NCI-H1694 (cell line): ENCODE results near the gene FANCC.
"Not testable (repeated sequence)": the region's sequence is repeated elsewhere in the genome, so short reads cannot be mapped to it uniquely, and the experiment has no call there.

ENCODE experiments used
- DNase-seq: peaks from one replicate; lab custom pipeline; 2025; lab: John Stamatoyannopoulos, UW

The FANCC gene

DNA sequence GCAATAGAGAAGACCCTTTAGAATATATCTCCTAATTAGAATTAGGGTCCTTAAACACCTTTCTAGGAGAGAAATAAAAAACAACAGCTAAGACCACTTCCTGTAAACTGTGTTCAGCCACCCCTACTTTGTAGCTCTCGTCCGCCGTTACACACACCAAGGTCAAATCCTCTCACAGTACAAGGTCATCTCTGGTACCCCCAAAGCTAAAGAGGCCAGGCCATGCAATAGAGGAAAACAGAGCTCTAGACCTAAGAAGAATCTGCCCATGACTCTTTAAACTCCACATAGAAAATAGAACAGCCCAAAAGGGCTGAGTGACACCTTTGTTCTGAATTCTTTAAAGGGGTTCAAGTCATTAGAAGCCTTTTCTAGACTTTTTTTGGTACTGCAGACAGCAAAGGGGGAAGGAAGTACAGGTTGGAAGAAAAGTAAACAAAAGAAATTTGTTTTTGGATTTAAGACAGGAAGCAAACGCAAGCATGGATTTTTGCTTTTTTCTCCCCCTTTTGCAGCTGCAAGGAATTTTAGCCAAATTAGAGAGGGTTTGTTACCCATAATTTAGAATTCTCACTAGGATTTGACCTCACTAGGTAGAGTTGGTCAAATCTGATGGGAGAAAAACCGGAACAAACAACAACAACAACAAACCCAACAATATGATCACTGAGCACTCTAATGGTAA is 13.4 kb upstream of the FANCC start:
- DNase-seq: no peak

DNA sequence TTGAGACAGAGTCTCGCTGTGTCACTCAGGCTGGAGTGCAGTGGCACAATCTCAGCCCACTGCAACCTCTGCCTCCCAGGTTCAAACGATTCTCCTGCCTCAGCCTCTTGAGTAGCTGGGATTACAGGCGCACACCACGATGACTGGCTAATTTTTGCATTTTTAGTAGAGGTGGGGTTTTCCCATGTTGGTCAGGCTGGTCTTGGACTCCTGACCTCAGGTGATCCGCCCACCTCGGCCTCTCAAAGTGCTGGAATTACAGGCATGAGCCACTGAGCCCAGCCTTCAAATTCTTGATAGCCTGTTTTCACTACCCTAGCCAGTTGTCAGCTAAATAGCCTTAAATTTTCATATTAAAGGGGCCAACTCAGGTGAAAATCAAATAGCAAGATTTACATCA is 11.6 kb upstream of the FANCC start:
- not testable (repeated sequence) for DNase-seq

DNA sequence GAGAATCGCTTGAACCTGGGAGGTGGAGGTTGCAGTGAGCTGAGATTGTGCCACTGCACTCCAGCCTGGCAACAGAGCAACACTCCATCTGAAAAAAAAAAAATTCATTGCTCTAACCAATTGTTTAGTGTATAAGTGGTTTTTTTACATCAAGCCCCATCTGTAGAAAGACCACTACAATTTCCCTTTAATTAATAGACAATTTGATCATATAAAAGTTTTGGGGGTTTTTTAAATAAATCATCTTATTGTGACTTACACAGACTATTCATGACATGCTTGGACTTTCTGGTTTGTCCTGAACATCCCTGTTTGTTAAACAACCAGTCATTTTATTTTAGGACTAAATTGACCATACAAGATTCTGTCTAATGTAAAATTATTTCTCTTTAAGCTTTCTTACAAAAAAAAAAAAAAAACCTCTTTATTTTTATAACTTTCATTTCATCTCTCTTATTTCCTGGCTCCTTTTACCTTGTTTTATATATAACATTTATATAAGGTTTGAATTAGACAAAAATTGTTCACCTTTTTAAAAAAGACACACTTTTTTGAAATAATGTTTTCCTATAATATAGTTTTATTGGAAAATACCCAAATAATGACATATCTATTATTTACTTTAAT is 9.8 kb upstream of the FANCC start:
- no peak for DNase-seq

DNA sequence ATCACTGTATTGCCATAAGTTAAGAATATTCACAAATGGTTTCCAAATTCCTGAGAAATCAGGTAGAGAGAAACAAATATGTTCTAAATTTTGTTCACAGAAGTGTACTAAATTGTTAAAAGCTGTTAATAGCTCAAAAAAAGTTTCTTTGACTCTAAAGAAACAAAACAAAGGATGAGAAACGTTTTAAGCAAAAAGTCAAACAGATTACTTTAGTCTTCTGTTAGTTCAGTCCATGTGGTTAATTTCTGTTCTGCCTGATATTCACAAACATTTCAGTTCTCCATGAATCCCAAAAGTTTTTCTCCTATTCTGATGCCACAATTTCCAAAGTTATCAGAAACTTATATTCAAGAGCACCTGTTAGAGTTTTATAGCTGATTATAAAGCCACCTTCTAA is 7.7 kb upstream of the FANCC start:
- no peak for DNase-seq

DNA sequence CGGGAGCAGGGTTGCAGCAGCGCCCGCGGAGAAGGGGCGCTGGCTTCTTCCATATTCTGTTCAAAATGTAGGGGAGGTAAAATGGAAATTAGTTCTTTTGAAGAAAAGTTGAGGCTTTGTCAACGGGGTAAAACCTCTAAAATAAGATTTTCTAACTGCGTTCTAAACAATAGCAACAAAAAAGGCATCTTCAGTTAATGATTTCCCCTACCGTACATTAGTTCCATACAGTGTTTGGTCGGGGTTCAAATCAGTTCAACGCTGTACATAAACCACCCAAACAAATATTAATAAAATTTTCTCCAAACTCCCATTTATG is 343 bp upstream of the FANCC start:
- no peak for DNase-seq

DNA sequence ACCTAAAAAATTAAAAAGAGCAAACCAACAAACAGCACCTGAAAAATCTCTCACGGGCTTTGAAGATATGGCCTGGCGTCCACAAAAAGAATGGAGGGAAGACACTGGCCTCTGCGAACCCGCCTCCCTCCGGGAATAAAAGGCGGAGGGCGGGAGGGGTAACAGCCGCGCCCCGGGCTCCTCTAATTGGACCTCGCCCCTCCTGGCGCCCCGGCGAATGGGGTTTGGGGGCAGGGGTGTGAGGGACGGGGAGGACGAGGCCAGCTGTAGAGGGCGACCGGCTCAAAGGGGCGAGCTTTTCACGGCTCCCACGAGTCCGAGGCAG is 753 bp downstream of the FANCC start:
- peak; percentile 75 for DNase-seq

DNA sequence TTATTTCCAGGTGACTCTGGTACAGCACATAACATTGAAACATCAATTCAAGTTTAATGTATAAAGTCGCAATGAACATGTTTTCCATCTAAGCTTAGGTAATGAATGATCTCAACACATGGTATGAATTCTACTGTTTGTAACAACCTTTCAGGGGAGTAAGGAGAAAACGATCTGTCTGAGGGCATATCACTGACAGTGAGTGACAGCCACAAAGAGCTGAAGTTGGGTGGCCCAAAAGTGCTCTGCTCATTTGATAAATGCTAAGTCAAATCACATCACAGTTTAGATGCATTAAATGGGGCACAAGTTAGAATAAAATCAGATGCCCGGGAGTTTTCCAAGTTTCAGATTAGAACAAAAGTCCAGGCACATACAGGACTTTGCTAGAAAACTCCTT is 1.2 kb downstream of the FANCC start:
- DNase-seq: no peak

DNA sequence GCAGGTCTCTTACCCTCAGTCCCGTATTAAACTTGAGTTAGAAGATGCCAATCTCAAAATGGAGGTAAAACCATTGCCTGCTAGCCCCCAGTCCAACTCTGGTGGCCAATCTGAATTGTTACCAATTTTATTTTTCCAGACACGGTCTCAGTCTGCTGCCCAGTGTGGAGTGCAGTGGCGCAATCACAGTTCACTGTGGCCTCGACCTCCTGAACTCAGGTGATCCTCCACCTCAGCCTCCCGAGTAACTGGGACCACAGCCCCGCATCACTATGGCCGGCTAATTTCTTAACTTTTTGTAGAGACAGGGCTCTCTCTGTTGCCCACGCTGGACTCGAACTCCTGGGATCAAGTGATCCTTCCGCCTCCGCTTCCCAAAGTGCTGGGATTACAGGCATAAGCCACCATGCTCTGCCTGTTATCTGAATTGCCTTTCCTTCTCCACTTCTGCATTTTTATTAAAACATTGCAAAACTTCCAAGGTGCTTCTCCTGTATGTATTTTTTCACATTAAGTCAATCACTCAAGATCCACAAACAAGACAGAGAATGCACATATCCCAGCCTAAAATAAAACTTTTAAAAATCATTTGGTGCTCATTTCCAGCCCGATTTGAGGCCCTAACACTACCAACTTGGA is 2.3 kb downstream of the FANCC start:
- no peak for DNase-seq

DNA sequence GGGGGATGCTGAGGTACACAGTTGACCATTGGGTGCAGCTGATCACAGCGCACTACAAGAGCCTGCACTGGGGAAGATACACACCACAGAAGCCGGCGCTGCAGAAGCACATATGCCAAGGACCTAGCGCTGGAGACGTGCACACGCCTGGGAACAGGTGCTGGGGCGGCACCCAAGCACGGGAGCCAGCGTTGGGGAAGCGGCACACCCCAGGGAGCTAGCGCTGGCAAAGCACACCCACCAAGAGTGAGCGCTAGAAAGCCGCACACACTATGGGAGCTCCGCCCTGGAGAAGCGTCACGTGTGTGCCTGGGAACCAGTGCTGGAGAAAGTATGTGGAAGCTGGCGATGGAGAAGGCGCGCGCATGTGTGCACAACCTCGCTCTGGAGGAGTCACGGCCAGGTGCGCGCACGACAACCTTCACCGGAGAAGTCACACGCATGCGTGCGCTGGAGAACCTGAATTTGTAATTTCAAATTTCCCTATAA is 4.5 kb downstream of the FANCC start:
- DNase-seq: peak; percentile 89

DNA sequence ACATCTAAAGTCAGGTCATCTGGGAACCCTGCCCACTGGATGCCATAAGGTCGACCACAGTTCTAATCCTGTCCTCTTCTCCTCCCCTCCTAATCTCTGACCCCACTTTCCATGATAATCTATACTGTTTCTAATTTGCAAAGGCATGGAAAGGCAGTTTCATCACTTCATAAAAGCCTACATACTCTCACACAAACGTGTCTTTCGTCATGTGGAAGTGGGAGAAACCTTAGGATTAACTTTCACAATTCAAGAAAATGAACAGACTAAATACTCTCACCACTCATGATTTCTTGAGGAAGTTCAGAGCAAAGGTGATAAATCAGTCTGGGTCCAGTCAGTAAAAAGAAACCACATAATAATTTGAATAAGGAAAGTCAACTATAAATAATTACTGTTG is 5.5 kb downstream of the FANCC start:
- DNase-seq: no peak

DNA sequence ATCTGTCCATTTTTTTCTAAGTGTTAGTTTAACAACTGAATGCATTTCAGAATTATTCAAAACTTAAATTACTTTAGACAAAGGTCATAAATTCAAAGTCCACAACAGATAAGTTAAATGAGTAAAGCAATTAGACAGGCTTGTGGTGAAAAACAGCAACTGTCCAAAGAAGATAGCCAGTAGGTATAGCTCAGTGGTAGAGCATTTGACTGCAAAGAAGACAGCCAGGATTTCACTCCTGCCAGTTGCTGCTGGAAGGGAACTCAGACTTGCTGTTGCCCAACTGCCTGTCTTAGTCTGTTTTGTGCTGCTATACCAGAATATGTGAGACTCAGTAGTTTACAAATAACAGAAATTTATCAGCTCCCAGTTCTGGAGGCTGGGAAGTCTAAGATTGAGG is 10.0 kb downstream of the FANCC start:
- no peak for DNase-seq

DNA sequence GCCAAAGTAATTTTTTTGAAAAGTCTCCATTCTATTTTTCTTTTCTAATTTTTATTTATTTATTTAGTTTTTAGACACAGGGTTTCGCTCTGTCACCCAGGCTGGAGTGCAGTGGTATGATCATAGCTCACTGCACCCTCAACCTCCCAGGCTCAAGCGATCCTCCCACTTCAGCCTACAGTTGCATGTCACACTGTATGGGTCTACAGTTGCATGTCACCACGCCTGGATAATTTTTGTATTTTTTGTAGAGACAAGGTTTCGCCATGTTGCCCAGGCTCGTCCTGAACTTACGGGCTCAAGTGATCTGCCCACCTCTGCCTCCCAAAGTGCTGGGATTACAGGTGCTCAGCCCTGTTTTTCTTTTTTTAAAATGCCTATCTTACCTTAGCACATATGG is 10.7 kb downstream of the FANCC start:
- no peak for DNase-seq

DNA sequence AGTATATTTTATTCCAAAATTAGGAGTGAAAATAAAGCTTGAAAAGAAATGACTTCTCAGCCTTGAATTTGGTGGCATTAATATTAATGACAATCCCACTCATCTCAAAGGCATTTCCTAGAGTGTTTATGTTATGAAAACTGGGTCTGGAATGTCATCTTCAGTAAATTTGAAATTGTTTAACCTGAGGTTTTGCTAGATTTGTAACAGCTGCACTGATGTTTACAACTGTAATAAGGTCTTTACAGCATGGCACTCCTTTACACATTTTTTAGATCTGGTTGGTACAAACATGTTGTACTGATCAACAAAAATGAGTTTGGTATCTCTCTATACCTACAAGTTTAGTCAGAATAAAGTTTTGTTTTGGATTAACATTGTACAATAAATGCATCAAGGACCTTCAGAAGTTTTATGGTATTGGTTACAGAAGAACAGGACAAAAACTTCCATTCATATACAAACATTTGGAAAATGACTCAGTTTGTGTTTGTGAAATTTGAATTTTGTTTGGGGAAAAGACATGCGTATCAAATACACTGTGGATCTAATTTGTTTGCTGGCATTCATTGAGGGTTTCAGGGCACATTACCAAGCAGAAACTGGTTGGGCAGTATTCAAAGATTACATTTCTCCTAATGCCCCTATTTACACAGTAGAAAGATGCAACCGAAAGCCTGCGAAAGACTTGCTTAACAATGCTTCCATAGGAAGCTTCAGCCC is 11.6 kb downstream of the FANCC start:
- DNase-seq: no peak

DNA sequence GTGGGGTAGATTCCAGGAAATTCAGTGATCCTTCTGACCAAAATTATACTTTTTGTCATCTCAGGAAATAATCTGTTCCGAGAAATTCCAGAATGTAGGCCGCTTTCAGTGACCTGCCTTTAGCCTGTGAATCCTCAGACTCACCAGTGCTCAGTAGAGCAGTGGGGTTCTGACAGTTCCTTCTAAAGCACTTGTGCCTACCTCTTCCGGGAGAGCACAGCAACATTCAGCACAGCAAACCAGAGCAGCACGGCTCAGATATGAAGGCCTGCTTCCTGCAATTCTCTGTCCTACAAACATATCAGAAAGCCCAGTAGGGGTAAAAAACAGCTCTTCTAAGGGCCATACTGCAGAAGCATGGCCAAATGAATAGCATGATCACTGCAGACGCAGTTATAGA is 15.0 kb downstream of the FANCC start:
- no peak for DNase-seq

DNA sequence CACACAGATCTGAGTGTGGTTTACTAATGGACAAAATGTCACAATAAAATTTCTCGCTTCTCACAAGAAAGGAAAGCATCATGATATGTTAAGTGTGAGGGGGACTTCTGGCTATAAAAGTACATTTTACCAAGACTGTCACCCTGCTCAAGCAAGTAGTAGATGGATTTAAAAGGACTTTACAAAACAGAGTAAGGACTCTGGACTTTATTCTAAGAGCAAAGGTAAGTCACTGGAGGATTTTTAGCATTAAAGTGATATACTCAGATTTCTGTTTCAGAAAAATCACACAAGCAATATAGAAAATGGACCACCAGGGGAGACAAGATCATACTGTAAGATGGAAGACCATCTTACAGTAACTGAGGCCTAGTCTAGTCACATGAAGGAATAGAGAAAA is 19.7 kb downstream of the FANCC start:
- no peak for DNase-seq

DNA sequence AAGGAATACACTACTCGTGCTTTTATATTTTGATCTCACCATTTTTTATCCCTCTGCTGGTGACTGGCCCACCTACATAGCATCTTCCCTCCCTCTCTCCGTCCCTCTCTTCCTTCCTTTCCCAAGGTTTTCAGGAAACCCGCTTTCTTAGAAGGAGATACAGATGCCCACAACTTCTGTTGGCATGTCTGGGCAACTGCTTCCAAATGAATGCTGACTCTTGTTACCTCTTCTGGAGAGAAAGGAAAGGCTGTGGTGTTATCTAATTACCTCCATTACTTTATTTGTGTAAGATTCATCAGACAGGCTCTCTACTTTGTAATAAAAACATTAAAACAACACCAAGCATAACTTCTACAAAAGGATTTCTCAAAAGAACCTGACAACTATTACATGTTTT is 20.2 kb downstream of the FANCC start:
- DNase-seq: no peak

DNA sequence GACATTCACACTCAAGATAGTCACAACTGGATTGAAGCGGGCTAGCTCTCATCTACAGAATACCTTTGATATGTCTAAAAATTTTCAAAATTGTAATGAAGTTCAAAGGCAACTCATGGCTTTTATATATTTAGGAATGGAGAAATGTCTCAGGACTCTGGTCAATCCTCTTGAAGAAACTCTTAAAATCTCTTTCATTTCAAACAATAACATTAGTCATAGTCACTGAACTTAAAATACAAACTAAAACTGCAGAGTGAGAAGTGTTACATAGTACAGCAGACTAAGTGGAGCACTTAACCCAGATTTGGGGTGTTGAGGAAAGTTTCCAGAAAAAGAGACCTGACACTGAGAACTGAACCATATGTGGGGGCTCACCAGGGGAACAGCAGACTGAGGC is 20.7 kb downstream of the FANCC start:
- no peak for DNase-seq

DNA sequence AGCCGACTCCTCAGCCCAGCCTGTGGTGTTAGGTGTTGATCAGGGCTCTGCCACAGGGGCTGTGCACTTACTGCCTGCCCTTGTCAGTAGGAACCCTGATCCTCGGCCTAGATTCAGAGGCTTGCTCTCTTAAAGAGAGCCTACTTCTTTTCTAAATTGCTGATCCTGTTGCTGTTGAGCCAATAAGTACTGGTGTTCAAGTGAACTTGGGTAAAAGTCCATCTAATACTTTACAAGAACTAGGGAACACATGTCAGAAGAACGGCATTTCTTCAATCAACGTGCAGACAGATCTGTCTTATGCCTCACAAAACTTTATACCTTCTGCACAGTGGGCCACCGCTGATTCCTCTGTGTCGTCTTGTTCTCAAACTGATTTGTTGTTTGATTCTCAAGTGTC is 24.2 kb downstream of the FANCC start:
- DNase-seq: not testable (repeated sequence)

DNA sequence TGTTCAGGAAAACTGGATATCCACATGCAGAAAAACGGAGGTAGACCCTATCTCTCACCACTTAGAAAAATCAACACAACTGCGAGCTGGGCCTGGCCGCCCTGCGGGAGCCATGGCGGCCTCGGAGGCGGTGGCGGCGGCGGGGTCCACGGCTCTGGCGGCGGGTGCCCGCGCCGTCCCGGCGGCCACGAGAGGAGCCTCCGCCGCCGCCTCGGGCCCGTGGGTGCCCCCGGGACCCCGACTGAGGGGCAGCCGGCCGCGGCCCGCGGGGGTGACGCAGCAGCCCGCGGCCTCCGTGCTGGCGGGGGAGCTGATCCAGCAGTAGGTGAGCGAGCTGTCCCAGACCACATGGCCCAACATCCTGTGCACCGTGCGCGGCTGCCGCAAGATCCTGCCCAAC is 25.3 kb downstream of the FANCC start:
- DNase-seq: no peak

DNA sequence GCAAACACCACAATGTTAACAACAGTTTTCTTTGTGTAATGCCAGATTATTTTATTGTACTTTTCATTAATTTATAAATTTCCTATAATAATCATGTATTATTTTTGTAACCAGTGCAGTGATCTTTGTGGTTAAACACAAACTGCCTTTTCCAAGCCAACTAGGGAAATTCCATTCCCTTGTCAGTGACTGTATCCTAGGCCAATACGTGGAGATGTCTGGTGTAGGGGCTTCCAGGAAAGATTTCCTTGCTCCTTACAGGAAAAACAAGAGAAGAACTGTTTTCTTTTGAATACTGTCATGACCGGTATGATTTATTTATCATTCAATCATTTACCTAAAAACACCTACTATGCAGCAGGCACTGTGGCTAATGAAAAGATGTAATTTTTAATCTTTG is 31.4 kb downstream of the FANCC start:
- DNase-seq: no peak

DNA sequence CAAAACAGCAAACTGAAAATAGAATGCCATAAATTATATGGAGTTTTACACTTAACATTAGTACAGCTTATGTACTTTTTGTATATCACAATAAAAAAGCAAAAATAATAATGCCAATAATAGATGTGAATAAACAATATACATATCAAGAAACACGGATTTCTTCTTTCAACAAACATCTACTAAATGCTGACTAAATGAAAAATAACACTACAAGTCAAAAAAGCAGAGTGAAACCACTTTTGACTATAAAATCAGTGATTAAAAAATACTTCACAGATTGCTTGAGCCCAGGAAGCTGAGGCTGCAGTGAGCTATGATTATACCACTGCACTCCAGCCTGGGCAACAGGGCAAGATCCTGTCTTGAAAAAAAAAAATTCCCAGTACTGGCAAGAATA is 32.2 kb downstream of the FANCC start:
- no peak for DNase-seq

DNA sequence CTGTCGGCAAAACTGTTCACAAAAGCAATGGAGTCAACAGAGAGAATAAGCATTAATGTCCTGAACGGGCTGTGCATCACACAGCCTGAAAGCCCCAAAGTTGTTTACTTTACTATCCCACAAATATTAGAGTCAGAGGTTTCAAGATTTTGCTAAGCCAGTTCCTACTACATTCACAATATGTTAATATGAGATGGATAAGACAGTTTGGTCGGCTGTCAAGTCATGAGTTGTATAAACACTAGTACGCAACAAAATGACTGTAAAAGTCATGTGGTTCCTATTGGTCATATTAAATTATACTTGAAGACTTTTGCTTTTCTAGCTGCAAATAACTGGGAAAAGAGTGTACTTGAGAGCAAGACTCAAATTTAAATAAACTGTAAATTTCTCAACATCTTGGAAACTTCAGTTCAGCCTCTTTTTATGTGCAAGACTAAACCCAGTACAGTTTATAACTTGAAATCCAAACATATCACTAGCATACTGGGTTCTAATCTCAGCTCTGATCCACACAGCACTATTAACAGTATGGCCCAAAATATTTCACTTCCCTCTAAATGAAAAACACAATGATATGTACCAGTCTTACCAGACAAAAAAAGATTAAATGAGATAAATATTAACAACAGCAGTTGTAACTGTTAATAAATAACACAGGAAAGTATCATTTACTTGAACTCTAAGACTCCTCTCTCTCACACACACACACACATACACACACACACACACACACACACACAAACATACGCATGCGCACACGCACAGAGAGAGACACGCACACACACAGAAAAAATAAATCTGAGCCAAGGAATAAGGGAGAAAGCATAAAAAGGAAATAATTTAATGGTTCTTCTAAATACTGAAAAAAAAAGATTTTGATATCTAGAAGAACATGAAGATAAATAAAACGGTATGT is 33.1 kb downstream of the FANCC start:
- DNase-seq: no peak
